H9 (cell line): ENCODE results near the gene LYSET. TPM values are rescaled to one million over a fixed set of nuclear protein-coding genes. Genes with fewer than 3 reads are reported as not detected.
A peak's percentile ranks its signal among the peaks of the same experiment; 100 is the strongest.

Experiments used
- DNase-seq: peaks from one replicate; pipeline ENCODE4 v3.0.0-alpha.2; 2017
- H2AFZ ChIP-seq: one replicate; pipeline ENCODE4 v1.6.1; 2013; ENCODE audit warnings: mild to moderate bottlenecking, low read length, control low read depth, moderate library complexity
- H2AK5ac ChIP-seq: 2 replicates; pipeline ENCODE4 v1.6.1; 2013; ENCODE audit warnings: low read length, control low read depth, mixed read lengths; ENCODE audit not compliant: insufficient read length
- H2BK120ac ChIP-seq: one replicate; pipeline ENCODE4 v1.6.1; 2013; ENCODE audit warnings: low read depth, mild to moderate bottlenecking, low read length, control low read depth, inconsistent platforms; ENCODE audit not compliant: poor library complexity, severe bottlenecking
- H2BK12ac ChIP-seq: 2 replicates; pipeline ENCODE4 v1.6.1; 2013; ENCODE audit warnings: low read length, control low read depth, mixed read lengths, low read depth; ENCODE audit not compliant: insufficient read length
- H2BK15ac ChIP-seq: 2 replicates; pipeline ENCODE4 v1.6.1; 2013; ENCODE audit warnings: low read depth, low read length, control low read depth
- H2BK20ac ChIP-seq: one replicate; pipeline ENCODE4 v1.6.1; 2013; ENCODE audit warnings: low read depth, mild to moderate bottlenecking, low read length, control low read depth, inconsistent platforms; ENCODE audit not compliant: poor library complexity, severe bottlenecking
- H2BK5ac ChIP-seq: 2 replicates; pipeline ENCODE4 v1.6.1; 2013; ENCODE audit warnings: low read length, control low read depth, mixed read lengths; ENCODE audit not compliant: insufficient read length
- H3K14ac ChIP-seq: 2 replicates; pipeline ENCODE4 v1.6.1; 2013; ENCODE audit warnings: low read length, control low read depth; ENCODE audit not compliant: insufficient read depth
- H3K18ac ChIP-seq: 2 replicates; pipeline ENCODE4 v1.6.1; 2013; ENCODE audit warnings: low read depth, mild to moderate bottlenecking, mixed read lengths, low read length, control low read depth; ENCODE audit not compliant: insufficient read length
- H3K23ac ChIP-seq: 2 replicates; pipeline ENCODE4 v1.6.1; 2013; ENCODE audit warnings: low read length, control low read depth, mixed read lengths, low read depth; ENCODE audit not compliant: insufficient read length
- H3K23me2 ChIP-seq: 2 replicates; pipeline ENCODE4 v1.6.1; 2013; ENCODE audit warnings: low read depth, mild to moderate bottlenecking, mixed read lengths, low read length, control low read depth; ENCODE audit not compliant: insufficient read length, poor library complexity, severe bottlenecking
- H3K27ac ChIP-seq: 2 replicates; pipeline ENCODE4 v1.5.1; 2013; ENCODE audit warnings: low read length, control low read depth, mixed read lengths, low read depth; ENCODE audit not compliant: insufficient read length
- H3K27me3 ChIP-seq: 2 replicates; pipeline ENCODE4 v1.6.1; 2013; ENCODE audit warnings: low read length, control low read depth, inconsistent platforms; ENCODE audit not compliant: insufficient read depth
- H3K4ac ChIP-seq: 2 replicates; pipeline ENCODE4 v1.6.1; 2013; ENCODE audit warnings: low read depth, mild to moderate bottlenecking, control low read depth, inconsistent platforms, low read length, moderate library complexity
- H3K4me1 ChIP-seq: 2 replicates; pipeline ENCODE4 v1.6.1; 2013; ENCODE audit warnings: low read length, control low read depth, inconsistent platforms; ENCODE audit not compliant: insufficient read depth
- H3K4me2 ChIP-seq: 2 replicates; pipeline ENCODE4 v1.6.1; 2013; ENCODE audit warnings: low read length, control low read depth, mixed read lengths; ENCODE audit not compliant: insufficient read length, insufficient read depth
- H3K56ac ChIP-seq: 2 replicates; pipeline ENCODE4 v1.6.1; 2013; ENCODE audit warnings: low read depth, mild to moderate bottlenecking, mixed read lengths, low read length, control low read depth; ENCODE audit not compliant: insufficient read length
- H3K79me1 ChIP-seq: 2 replicates; pipeline ENCODE4 v1.6.1; 2013; ENCODE audit warnings: low read depth, mild to moderate bottlenecking, moderate library complexity, low read length, control low read depth, inconsistent platforms; ENCODE audit not compliant: insufficient read depth, poor library complexity, severe bottlenecking
- H3K79me2 ChIP-seq: 2 replicates; pipeline ENCODE4 v1.6.1; 2013; ENCODE audit warnings: low read length, control low read depth, inconsistent platforms; ENCODE audit not compliant: insufficient read depth
- H3K9ac ChIP-seq: 2 replicates; pipeline ENCODE4 v1.6.1; 2013; ENCODE audit warnings: low read length, control low read depth, mixed read lengths; ENCODE audit not compliant: insufficient read length; ENCODE audit errors: extremely low read depth
- H3K9me3 ChIP-seq: one replicate; pipeline ENCODE4 v1.6.1; 2013; ENCODE audit warnings: low read depth, low read length, inconsistent platforms; ENCODE audit not compliant: control insufficient read depth
- H3T11ph ChIP-seq: one replicate; pipeline ENCODE4 v1.6.1; 2013; ENCODE audit warnings: mild to moderate bottlenecking, low read length, control low read depth, inconsistent platforms
- H4K20me1 ChIP-seq: one replicate; pipeline ENCODE4 v1.6.1; 2013; ENCODE audit not compliant: control insufficient read depth, insufficient read length, insufficient read depth
- H4K5ac ChIP-seq: 2 replicates; pipeline ENCODE4 v1.6.1; 2013; ENCODE audit warnings: low read depth, mild to moderate bottlenecking, mixed read lengths, low read length, control low read depth; ENCODE audit not compliant: insufficient read length
- H4K8ac ChIP-seq: replicated peaks from 2 replicates; pipeline ENCODE4 v1.6.1; 2013; ENCODE audit warnings: low read length, control low read depth, mixed read lengths, low read depth; ENCODE audit not compliant: insufficient read length
- H4K91ac ChIP-seq: 2 replicates; pipeline ENCODE4 v1.6.1; 2013; ENCODE audit warnings: low read depth, mild to moderate bottlenecking, moderate library complexity, mixed read lengths, low read length, control low read depth; ENCODE audit not compliant: insufficient read length
- H3K27ac Mint-ChIP-seq, 3 experiments: 2 replicates in 2 of 3; 3 replicates in 1 of 3; pipeline ENCODE4 v1.8.0; 2020 to 2021; ENCODE audit warnings: mixed read lengths in 3 of 3, mild to moderate bottlenecking in 1 of 3, moderate library complexity in 1 of 3
- H3K27me3 Mint-ChIP-seq: 2 replicates; pipeline ENCODE4 v1.8.0; 2021; ENCODE audit warnings: low read depth, mild to moderate bottlenecking, moderate library complexity, mixed read lengths
- H3K36me3 Mint-ChIP-seq, 3 experiments: 2 replicates in 2 of 3; 3 replicates in 1 of 3; pipeline ENCODE4 v1.8.0; 2020 to 2021; ENCODE audit warnings: low read depth in 3 of 3, mixed read lengths in 3 of 3; ENCODE audit not compliant: insufficient read depth in 1 of 3
- H3K4me1 Mint-ChIP-seq, 2 experiments: 2 replicates each; pipeline ENCODE4 v1.8.0; 2020; ENCODE audit warnings: mixed read lengths in 2 of 2
- H3K4me3 Mint-ChIP-seq, 2 experiments: 2 replicates in 1 of 2; 3 replicates in 1 of 2; pipeline ENCODE4 v1.8.0; 2020 to 2021; ENCODE audit warnings: mild to moderate bottlenecking in 2 of 2, mixed read lengths in 2 of 2, moderate library complexity in 1 of 2
- H3K9me3 Mint-ChIP-seq, 2 experiments: 2 replicates in 1 of 2; 3 replicates in 1 of 2; pipeline ENCODE4 v1.8.0; 2020; ENCODE audit warnings: mild to moderate bottlenecking in 2 of 2, mixed read lengths in 2 of 2, moderate library complexity in 1 of 2
- WGBS: extraction: QIAGEN DNeasy Blood & Tissue Kit; methylation state at CpG from one replicate; pipeline ENCODE4 v1.1.7; 2013; ENCODE audit warnings: missing lambda C conversion rate, low lambda C conversion rate, mixed read lengths; ENCODE audit not compliant: insufficient read length; ENCODE audit errors: extremely low coverage; 5-methylcytosine and 5-hydroxymethylcytosine counted together
- total RNA-seq: library from RNA; stranded (reverse); gene quantifications from 2 replicates; pipeline ENCODE4 v1.2.1, GENCODE V29; 2021
- TF ChIP-seq, protein P1 (sequence below): fragments of 200-600 bp; sonication (generic); conservative IDR thresholded peaks from 3 replicates; pipeline ENCODE4 v1.8.0; 2021; ENCODE audit warnings: antibody characterized with exemption, mild to moderate bottlenecking

LYSET gene
- total RNA-seq, 1 experiment from 2014 or later, result 26.1 TPM

GRCh38 chr14:93160353-93160801, 24.7 kb upstream of the LYSET start:
- H3K27ac ChIP-seq, result no peak overlapping the region
- Mint-ChIP-seq H3K4me1 (peaks cover 3 to 6% of the 10 kb centered on the region in 2 experiments), H3K27ac (peak overlapping the region in 1 of 3 experiments; percentile 49; a peak in 1 of 7 replicates), H3K9me3 (no peaks in the 10 kb centered on the region), H3K36me3 (no peaks in the 10 kb centered on the region; a peak in 1 of 7 replicates), H3K4me3 (no peak overlapping the region; a peak in 1 of 5 replicates), H3K27me3 (no peaks in the 10 kb centered on the region; the same call in 1 of the 2 replicates)
- H2BK12ac ChIP-seq, result no peak overlapping the region
- H3K27me3 ChIP-seq, result no peaks in the 10 kb centered on the region
- no peaks in the 10 kb centered on the region for H3K79me1 ChIP-seq
- H3K23me2 ChIP-seq, result no peaks in the 10 kb centered on the region
- H2AK5ac ChIP-seq, result no peak overlapping the region
- H3K23ac ChIP-seq, result no peak overlapping the region
- no peak overlapping the region for H3K56ac ChIP-seq
- no peak overlapping the region for H2BK120ac ChIP-seq
- no peak overlapping the region for H3K9ac ChIP-seq
- no peak overlapping the region for H2BK5ac ChIP-seq
- TF ChIP-seq, protein P1, sequence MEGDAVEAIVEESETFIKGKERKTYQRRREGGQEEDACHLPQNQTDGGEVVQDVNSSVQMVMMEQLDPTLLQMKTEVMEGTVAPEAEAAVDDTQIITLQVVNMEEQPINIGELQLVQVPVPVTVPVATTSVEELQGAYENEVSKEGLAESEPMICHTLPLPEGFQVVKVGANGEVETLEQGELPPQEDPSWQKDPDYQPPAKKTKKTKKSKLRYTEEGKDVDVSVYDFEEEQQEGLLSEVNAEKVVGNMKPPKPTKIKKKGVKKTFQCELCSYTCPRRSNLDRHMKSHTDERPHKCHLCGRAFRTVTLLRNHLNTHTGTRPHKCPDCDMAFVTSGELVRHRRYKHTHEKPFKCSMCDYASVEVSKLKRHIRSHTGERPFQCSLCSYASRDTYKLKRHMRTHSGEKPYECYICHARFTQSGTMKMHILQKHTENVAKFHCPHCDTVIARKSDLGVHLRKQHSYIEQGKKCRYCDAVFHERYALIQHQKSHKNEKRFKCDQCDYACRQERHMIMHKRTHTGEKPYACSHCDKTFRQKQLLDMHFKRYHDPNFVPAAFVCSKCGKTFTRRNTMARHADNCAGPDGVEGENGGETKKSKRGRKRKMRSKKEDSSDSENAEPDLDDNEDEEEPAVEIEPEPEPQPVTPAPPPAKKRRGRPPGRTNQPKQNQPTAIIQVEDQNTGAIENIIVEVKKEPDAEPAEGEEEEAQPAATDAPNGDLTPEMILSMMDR, result peak; percentile 59; the same call in 2 of the 3 replicates
- no peaks in the 10 kb centered on the region for H4K20me1 ChIP-seq
- no peaks in the 10 kb centered on the region for H3K4me1 ChIP-seq
- H2BK15ac ChIP-seq, result no peak overlapping the region
- no peaks in the 10 kb centered on the region for H3K9me3 ChIP-seq
- peak; percentile 54 for DNase-seq
- H3K14ac ChIP-seq, result no peak overlapping the region
- no peak overlapping the region for H4K91ac ChIP-seq
- no peak overlapping the region for H3K18ac ChIP-seq
- no peak overlapping the region for H2BK20ac ChIP-seq
- H4K8ac ChIP-seq, result no peak overlapping the region
- no peak overlapping the region for H2AFZ ChIP-seq
- H3T11ph ChIP-seq, result no peak overlapping the region
- no peaks in the 10 kb centered on the region for H3K79me2 ChIP-seq
- H4K5ac ChIP-seq, result no peak overlapping the region
- H3K4me2 ChIP-seq, result no peak overlapping the region
- no CpG with 5 or more reads among the region's 4 CpGs for WGBS
- H3K4ac ChIP-seq, result no peak overlapping the region
